Epithelial cell of alveolus of lung (primary cell): ENCODE results near the gene FAM217A. TPM values are rescaled to one million over a fixed set of nuclear protein-coding genes. Genes with fewer than 3 reads are reported as not detected.

Experiments
- total RNA-seq: library from RNA; depleted of rRNA; stranded (reverse); fragments of >200 nt; gene quantifications from 2 replicates; pipeline ENCODE4 v1.2.1, GENCODE V29; 2015

FAM217A gene
- total RNA-seq = not detected in 2 replicates

GRCh38 chr6:4078691-4079471 is at the start of gene FAM217A:
Gene FAM217A (minus strand): TSS chr6:4079137. CDS start chr6:4077414, 1,723 bp downstream.

Other genes with a start within 250 kb of the FAM217A start
- 10.1 and 11.3 TPM in 2 replicates for gene FAM50B, start 229.8 kb downstream of the FAM217A start, total RNA-seq
- gene ECI2, start 56.4 kb upstream of the FAM217A start, total RNA-seq = 61.7 and 91.8 TPM in 2 replicates